DMS 273 (cell line): ENCODE data around the gene HOXC5.

Experiments
- DNase-seq: peaks from one replicate; lab custom pipeline; 2025; ENCODE audit not compliant: unreplicated experiment; lab: John Stamatoyannopoulos, UW

HOXC5 gene

DNA sequence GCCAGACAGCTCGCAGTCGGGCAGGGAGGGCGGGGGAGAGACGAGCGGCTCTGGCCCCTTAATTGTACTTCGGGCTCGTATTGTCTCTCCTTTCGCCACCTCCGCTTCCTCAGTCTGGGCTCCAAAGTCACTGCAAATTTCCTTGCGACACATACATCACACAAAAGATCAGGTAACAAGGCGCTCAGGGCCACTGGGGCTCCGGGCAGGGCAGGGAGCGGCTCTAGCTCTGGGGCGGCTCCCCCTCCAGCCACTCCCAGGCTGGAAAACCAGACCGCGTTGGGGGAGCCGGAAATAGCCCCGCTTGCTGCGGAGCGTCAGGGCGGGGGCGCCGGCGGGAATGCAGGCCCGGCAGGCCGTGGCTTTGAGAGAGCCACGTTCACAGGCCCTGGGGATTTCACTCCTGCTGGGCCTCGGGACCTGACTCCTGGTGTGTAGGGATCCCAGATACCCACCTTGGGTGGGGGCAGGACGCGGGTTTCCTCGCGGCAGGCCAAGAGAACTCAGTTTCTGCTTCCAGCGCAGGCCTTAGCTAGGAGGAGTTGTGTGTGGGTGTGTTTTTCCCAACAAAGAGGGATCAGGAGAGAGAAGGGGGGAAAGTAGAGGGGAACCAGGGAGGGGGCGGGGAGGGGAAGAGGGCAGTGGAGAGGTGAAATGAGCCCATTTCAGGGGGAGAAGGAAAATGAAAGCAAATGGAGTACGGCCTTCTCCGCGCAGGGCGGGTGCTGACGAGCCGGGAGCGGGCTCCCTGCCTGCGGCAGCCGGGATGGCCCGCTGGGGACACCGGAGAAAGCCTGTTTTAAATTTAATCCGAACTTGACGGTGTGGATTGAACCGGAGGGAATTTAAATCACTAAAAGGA, 37.2 kb upstream of the HOXC5 start:
- DNase-seq, result no peak

DNA sequence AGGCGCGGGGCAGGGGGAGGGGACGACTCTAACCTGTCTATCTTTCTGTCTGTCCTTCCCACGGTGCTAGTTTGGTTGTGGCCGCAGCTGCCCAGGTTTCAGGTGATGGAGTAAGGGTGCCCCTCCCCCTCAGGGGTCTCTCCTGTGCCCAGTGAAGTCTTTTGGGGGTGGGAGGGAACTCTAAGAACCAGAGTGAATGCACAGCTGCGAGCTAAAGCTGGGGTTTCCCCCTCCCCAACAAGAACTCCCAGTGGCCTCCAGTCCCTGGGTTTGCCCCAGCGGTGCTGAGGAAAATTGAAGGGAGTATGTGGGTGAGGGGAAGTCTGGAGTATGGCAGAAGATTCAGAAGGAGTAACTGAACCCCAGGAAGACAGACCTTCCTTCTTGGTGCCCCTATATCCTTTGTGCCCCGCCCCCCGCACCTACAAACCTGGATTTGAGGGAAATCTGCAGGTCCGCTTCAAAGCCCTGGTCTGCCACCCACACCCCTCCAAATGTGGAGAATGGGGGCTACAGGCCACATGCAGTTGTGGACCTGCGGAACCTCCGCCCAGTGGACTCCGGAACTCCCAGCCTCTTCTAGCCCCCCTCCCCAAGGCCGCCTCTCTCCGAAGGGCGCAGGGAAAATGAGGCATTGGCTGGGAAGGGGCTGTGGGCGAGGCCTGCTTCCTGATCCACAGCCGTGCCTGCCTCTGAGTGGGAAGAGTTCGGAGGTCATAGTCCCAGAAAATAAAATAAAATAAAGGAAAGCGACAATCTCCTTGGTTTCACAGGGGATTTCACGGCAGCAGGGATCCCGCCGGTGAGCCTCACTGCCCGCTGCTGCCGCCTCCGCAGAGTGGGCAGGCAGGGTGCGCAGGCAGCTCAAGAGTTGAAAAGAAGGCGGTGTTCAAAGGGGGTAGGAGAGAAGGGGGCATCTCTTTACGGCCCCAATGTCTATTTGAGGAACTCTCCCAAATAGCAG, 36.3 kb upstream of the HOXC5 start:
- no peak for DNase-seq

GRCh38 chr12:53997204-53998109, 35.4 kb upstream of the HOXC5 start:
- no peak for DNase-seq

DNA sequence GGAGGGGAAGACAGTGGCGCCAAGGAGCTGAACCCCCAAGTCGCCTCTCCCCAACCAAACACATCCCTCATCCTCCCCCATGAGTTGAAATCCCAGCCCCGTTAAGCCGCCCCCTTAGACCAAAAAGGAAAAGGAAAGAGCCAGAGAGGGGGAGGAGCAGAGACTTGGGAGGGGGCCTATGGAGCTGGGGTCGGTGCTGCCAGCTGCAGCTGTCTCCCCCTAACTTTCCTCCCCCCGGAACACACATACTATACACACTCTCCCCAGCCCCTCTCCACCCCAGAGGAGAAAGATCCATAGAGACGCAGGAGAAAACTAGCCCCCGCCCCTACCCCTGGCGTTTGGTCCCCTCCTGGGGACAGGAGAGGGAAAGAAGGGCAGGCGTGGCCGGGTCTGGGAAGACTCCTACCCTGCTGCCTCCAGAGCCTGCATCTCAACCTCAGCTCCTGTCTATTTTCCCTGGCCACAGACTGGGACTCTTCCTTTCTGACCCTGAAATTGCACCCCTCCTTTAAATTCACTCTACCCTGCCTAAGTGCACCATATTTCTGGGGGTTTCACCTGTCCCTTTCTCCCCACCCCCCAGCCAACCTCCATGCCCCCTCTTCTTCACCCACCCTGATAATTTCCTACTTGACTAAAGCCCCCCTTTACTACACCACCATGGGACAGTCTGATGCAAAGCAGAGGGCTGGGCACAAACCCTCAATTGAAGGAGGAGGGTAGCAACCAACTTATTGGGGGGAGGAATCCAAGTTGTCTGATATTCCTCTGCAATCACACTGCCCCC, 34.5 kb upstream of the HOXC5 start:
- DNase-seq, result no peak

GRCh38 chr12:53998900-53999236, 34.0 kb upstream of the HOXC5 start:
- no peak for DNase-seq

DNA sequence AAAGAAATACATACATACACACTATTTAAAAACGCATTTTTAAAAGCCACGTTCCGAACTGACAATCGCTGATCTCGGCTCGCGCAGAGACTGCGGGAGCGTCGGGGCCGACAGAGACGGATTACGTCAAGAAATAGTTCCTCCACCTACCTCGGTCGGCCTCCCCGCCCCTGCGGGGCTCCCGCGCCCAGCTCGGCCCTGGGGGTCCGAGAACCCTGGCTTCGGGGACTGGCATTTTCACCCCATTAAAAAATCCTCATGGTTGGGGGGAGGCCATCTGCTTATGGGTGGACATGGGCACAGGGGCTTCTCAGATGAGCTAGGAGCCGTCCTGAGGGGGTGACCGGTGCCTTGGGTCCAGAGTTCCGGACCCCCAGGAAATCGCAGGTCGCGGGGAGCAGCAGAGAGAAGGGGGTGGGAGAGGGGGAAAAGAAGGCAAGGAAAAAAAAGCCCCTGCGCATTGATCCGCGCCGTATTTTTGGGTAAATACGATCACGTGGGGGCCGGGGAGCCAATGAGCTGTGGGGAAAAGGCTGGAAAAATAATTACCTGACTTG, 33.2 kb upstream of the HOXC5 start:
- no peak for DNase-seq

- DNase-seq, result no peak
Measured at GRCh38 chr12:54000116-54001114, 32.4 kb upstream of the HOXC5 start, which contains the start of gene HOXC9. TSS of gene HOXC9 (plus strand) at chr12:54000161. CDS start at chr12:54000189, 28 bp downstream.

- DNase-seq, result no peak
Measured at GRCh38 chr12:54001283-54002187, 31.3 kb upstream of the HOXC5 start.

- DNase-seq, result no peak
Measured at GRCh38 chr12:54002278-54002914, 30.5 kb upstream of the HOXC5 start.

DNA sequence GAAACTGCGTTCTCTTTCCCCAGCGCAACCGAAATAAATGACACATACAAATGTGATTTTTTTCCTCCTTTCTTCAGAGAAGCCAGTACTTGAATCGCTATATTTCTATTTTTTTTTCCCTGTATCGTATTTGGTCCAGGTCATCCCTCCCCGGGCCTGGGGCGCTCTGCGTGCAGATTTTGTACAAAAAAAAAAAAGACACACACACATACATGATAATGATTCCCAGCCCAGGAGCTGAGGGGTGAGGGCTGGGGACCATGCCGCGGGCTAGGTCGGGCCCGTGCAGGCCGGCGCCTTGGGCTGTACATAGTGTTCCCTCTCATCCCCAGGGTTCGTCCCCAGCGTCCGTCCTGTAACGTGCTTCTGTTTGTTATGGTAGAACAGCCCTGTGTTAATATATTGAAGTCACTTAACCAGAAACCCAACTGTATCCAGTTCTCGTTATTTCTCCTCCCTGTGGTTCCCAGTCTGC, 29.9 kb upstream of the HOXC5 start:
- DNase-seq, result no peak

DNA sequence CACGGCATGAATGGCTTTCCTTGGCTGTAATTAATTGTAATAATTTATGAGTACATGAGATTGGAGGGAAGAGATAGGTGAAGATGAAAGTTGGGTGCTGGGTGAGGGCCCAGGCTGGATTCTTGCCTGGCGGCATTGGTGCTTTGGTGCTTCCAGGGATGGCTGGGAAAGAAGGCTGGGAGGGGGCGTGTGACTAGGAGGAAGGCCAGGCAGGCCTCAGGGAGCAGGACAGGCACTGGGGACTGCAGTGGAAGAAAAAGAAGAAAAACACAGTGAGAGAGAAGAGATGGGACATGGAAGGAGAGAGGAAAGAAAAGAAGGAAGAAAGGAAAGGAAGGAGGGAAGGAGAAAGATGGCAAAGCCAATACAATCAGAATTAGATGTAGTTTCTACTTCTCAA, 29.2 kb upstream of the HOXC5 start:
- no peak for DNase-seq

DNA sequence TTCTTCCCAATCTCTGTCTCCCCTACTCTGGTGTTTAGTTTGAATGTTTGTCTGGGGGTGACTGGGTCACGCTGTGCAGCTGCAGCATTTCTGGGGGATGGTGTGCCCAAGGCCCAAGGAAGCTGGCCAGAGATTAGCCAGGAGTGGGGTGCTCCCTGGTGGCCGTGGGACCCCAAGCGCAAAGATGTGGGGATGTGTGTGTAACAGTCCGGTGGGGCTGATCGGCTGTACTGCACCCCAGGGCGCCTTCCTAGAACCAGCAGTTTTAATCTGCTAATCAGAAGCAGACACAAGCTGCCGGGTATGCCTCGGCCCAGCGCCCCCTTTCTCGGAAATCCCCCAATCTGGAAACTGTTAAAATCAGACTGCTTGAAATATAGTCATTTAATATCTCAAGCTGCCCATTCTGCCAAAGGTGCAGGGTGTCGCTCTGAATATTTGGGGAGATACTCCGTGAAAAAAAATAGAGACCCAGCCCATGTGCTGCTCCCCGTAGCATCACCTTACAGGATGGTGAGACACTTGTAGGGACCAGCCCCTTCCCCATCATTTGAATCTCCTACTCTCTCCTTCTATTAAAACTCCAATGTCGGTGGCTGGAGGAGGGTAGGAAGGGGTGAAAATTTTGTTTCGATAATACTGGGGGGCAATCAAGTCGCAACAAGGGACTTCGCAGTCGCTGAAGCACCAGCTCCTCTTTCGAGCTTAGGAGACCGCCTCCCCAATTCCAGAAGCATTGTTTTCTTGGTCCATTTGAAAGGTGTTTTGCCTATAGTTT, 28.6 kb upstream of the HOXC5 start:
- DNase-seq, result peak; percentile 26

- no peak for DNase-seq
Measured at GRCh38 chr12:54004841-54005530, 27.9 kb upstream of the HOXC5 start.

GRCh38 chr12:54005531-54005852, 27.4 kb upstream of the HOXC5 start:
- DNase-seq, result no peak

DNA sequence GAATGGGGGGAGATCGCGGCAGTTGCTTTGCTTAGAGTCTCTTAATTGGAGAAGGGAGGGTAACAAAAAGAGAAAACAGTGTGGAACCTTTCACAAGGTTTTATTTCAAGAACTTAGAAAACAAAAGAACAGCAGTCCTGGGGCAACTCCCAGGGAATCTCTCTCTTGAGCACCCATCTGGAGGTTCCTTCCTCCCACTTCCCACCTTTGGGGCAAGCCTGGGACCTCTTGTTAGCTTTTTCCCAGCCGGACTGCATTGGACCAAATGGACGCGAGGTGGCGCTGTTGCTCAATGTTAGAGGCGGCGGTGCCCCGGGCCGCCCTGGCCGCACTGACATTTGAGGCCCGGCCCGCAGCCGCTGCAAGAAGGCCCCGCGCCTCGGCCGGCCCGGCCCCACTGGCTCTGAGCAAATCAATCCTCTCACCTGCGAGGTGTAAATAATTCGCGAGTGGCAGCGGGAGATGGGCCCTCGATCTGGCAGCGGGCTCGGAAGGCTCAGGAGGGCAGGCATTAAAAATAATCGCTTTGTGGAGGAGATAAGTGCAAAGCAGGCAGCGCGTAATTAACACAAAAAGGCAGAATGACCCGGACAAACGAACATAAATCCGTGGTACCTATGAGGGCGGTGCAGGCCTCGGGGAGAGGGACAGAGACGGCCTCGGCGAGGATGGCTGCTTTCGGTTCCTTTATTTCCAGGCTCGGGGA, 26.8 kb upstream of the HOXC5 start:
- peak; percentile 90 for DNase-seq
